Left lung (tissue), 10 donors: ENCODE results near the gene KRCC1. TPM values are rescaled to one million over a fixed set of nuclear protein-coding genes. Genes with fewer than 3 reads are reported as not detected.
A peak's percentile ranks its signal among the peaks of the same experiment; 100 is the strongest.

Experiments used
- ATAC-seq: fragments of 200-7000 bp; cut with Tn5 transposase; one replicate; pipeline ENCODE4 v1.9.1; 2020; ENCODE audit warnings: moderate library complexity
- DNase-seq, 4 donors: peaks; one replicate each; pipeline ENCODE4 v3.0.0-alpha.2; 2013 to 2020
- H3K27ac ChIP-seq, 2 donors: fragments of 200-600 bp; sonication (generic) in 1 of 2; one replicate each; pipeline versions ENCODE4 v1.5.0 to v1.8.0; 2020 to 2021
- H3K27me3 ChIP-seq, 2 donors: fragments of 200-600 bp; sonication (generic) in 1 of 2; one replicate each; pipeline versions ENCODE4 v1.5.0 to v1.8.0; 2020 to 2021
- H3K36me3 ChIP-seq, 2 donors: fragments of 200-600 bp; sonication (generic) in 1 of 2; one replicate each; pipeline versions ENCODE4 v1.5.0 to v1.8.0; 2020 to 2021
- H3K4me1 ChIP-seq, 2 donors: fragments of 200-600 bp; one replicate each; pipeline ENCODE4 v1.8.0; 2021
- H3K4me3 ChIP-seq, 2 donors: fragments of 200-600 bp; sonication (generic) in 1 of 2; one replicate each; pipeline versions ENCODE4 v1.5.0 to v1.8.0; 2020 to 2021; ENCODE audit warnings: mild to moderate bottlenecking in 1 of 2
- H3K9me3 ChIP-seq, 2 donors: fragments of 200-600 bp; sonication (generic) in 1 of 2; one replicate each; pipeline versions ENCODE4 v1.5.0 to v1.8.0; 2020 to 2021
- intact Hi-C, 2 donors: fragments of 100-400 bp; cut with DNase I; formaldehyde crosslinking; loops; one replicate each; pipeline versions ENCODE4 v1.11.2 to v1.14.2; 2022
- polyA plus RNA-seq, 6 donors: library from polyadenylated mRNA; unstranded; fragments of 120-200 nt; gene quantifications; one replicate each; pipeline ENCODE4 v1.2.1, GENCODE V29; 2013; ENCODE audit not compliant: insufficient read length in 6 of 6
- total RNA-seq, 2 donors: library from RNA; stranded (reverse); fragmentation: NEBNext Ultra II Directional; extraction: Animal tissue kit (Norgen Biotek cat#: 25700); gene quantifications; one replicate each; pipeline ENCODE4 v1.2.1, GENCODE V29; 2021
- TF ChIP-seq, protein P1 (sequence below), 2 donors: fragments of 200-600 bp; sonication (generic) in 1 of 2; IDR thresholded peaks; one replicate each; pipeline versions ENCODE4 v1.5.0 to v1.8.0; 2021; ENCODE audit warnings: antibody characterized with exemption in 2 of 2
- donor health status: DM: no; HTN: yes; CAD: no.
- donor health status: DM: no; HTN: no; CAD: no.

KRCC1 gene
- total and polyA plus RNA-seq, 8 donors: 19.7 to 52.9 (median 49.5) TPM

DNA sequence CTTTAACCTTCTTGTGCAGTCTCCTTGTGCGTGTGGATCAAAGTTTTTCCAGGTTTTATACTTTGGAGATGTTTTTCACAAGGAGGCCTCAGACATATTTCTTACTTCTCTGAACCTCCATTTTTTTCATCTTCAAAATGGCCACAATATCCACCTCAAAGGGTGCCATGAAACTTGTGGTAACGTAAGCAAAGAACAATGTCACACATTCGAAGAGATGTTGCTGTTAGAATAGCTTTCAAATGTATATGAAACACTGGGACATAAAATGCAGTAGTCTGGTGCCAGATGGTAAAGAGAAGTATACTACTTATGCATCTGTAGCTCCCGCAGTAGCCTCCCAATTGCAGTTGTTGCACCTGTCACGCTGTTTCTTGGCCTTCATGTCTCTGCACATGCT, 2.6 kb upstream of the KRCC1 start:
- DNase-seq: no peak
- TF ChIP-seq, protein P1, sequence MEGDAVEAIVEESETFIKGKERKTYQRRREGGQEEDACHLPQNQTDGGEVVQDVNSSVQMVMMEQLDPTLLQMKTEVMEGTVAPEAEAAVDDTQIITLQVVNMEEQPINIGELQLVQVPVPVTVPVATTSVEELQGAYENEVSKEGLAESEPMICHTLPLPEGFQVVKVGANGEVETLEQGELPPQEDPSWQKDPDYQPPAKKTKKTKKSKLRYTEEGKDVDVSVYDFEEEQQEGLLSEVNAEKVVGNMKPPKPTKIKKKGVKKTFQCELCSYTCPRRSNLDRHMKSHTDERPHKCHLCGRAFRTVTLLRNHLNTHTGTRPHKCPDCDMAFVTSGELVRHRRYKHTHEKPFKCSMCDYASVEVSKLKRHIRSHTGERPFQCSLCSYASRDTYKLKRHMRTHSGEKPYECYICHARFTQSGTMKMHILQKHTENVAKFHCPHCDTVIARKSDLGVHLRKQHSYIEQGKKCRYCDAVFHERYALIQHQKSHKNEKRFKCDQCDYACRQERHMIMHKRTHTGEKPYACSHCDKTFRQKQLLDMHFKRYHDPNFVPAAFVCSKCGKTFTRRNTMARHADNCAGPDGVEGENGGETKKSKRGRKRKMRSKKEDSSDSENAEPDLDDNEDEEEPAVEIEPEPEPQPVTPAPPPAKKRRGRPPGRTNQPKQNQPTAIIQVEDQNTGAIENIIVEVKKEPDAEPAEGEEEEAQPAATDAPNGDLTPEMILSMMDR (IDR thresholded peaks at IDR 0.05): no peak
- Histone ChIP-seq H3K4me3 (no peak overlapping the region), H3K36me3 (no peaks in the 10 kb centered on the region), H3K9me3 (no peaks in the 10 kb centered on the region), H3K27me3 (no peaks in the 10 kb centered on the region), H3K4me1 (peaks cover 9 to 30% of the 10 kb centered on the region in 2 donors), H3K27ac (no peak overlapping the region)
- intact Hi-C loops: no loop called here
- ATAC-seq: no peak

DNA sequence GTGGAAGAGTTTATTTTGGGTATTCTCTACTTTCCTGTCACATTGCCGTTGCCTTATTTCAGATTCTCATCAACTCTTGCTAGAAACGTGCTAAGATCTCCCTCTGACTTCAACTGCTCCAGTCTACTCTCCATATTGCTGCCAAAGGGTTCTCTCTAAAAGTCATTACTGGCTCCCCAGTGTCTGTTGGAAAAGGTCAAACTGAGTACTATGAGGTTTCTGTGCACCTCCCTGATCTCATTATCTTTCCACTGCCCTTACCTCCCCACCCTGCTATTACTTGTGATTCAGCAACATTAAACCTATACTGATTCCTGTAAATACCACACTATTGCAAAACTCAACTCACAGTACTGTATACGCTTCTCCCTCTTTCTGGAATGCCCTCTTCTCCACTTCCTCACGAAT, 1.9 kb upstream of the KRCC1 start:
- H3K4me1 ChIP-seq: peaks cover 9 to 37% of the 10 kb centered on the region in 2 donors
- H3K27me3 ChIP-seq: no peaks in the 10 kb centered on the region
- H3K36me3 ChIP-seq: no peaks in the 10 kb centered on the region
- H3K9me3 ChIP-seq: no peaks in the 10 kb centered on the region
- TF ChIP-seq, protein P1 (IDR thresholded peaks at IDR 0.05): no peak
- ATAC-seq (no peak), DNase-seq (no peak)
- H3K27ac ChIP-seq: no peak overlapping the region
- intact Hi-C loops: no loop called here
- H3K4me3 ChIP-seq: no peak overlapping the region

DNA sequence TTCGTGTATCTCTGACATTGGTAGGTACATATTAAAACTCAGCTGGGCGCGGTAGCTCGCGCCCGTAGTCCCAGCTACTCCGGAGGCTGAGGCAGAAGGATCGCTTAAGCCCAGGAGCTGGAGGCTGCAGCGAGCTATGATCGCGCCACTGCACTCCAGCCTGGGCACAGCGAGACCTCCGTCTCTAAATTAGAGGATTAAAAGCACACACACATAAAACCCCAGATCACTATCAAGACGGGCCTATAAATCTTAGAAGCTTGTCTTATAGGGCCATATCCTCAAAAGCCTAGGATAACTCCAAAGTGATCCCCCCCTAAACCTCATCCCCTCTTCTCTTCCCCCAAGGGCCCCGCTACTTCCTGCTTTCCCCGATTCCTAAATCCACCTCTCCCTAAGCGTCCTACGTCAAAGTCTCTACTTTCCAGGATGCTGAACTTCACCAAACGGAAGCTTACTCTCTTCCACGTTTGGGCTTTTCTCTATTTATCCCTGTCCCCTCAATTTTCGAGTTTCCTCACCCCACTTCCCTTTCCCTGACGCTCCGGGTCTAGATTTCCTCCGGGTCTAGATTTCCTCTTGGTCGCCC, 707 bp downstream of the KRCC1 start:
- H3K4me3 ChIP-seq: peak overlapping the region; percentile 88 to 94
- no peaks in the 10 kb centered on the region for H3K36me3 ChIP-seq
- intact Hi-C loops: no loop called here
- peak overlapping the region; percentile 97 to 100 for H3K27ac ChIP-seq
- DNase-seq: peak in 1 of 4 donors; percentile 71
- H3K27me3 ChIP-seq: no peaks in the 10 kb centered on the region
- peak; percentile 13 for ATAC-seq
- H3K4me1 ChIP-seq: peaks cover 9 to 35% of the 10 kb centered on the region in 2 donors
- H3K9me3 ChIP-seq: no peaks in the 10 kb centered on the region
- TF ChIP-seq, protein P1 (IDR thresholded peaks at IDR 0.05): no peak

DNA sequence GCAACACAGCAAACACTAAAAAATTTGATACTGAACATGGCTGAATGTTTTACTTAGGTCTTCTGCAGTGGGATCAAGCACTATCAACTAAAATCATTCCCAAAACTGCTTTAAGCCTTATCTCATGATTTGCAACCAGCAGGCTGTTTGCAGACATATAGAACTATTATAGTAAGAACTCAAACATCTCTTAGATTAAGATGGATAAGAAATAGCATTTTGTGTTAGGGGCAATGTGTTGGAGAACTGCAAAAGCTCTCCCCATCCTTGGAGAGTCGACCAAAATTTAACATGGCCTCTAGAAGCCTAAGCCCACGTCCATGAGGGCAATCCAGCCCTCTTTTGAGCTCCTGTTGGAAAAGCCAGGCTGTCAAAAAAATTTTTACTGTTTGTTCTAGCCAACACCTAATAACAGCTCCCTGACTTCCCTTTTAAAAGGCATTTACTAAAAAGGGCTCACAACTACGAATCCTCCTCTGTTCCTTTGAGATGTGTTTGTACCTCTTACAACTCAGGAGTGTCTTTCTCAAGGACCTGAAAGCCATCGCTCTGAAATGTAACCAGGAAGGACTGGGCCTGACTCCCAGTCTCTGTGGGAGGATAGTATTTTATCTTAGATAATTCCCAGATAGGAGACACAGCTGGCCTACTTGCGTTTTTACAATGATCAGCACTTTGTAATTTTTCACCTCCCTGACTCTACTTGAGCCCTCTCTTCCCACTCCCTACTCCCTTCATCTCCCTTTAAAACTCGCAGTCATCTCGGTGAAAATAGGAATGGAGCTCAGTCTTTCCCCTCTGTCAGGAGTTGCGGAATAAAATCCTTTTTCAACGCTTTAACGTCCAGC, 1.4 kb downstream of the KRCC1 start:
- DNase-seq: no peak
- peak; percentile 14 for ATAC-seq
- intact Hi-C loops: no loop called here

More for the DNA sequence above, 1.4 kb downstream of the KRCC1 start:
- Histone ChIP-seq H3K4me1 (peaks cover 9 to 35% of the 10 kb centered on the region in 2 donors), H3K36me3 (no peaks in the 10 kb centered on the region), H3K27me3 (no peaks in the 10 kb centered on the region), H3K4me3 (peak overlapping the region; percentile 88 to 94), H3K27ac (peak overlapping the region; percentile 97 to 100), H3K9me3 (no peaks in the 10 kb centered on the region)
- TF ChIP-seq, protein P1 (IDR thresholded peaks at IDR 0.05): no peak
